Naive thymus-derived CD4-positive, alpha-beta T cell (primary cell): ENCODE results near the gene WDR93. TPM values are rescaled to one million over a fixed set of nuclear protein-coding genes. Genes with fewer than 3 reads are reported as not detected.

Source experiments
- ATAC-seq: fragments of 150-1000 bp; cut with Tn5 transposase; 2 replicates; pipeline ENCODE4 v1.10.0; 2021; ENCODE audit warnings: mild to moderate bottlenecking, moderate library complexity
- CTCF ChIA-PET: fragments of 350-600 bp; sonication (Branson Sonifier 250); formaldehyde crosslinking; loops from one replicate; lab custom pipeline; 2021; ENCODE audit warnings: antibody characterized with exemption; lab: Charles Lee
- POLR2A ChIA-PET: fragments of 350-600 bp; sonication (Branson Sonifier 250); formaldehyde crosslinking; loops from one replicate; lab custom pipeline; 2021; ENCODE audit warnings: antibody characterized with exemption, inconsistent platforms; lab: Charles Lee
- DNase-seq, 9 donors: peaks; one replicate each; pipeline versions ENCODE4 v3.0.0 to v3.0.0-alpha.2; 2020 to 2022; ENCODE audit warnings: mixed read lengths in 1 of 9
- H3K27ac ChIP-seq: one replicate; pipeline ENCODE4 v1.7.0; 2013; ENCODE audit warnings: mild to moderate bottlenecking, low read depth, low read length, moderate library complexity
- H3K27me3 ChIP-seq, 2 donors: one replicate each; pipeline ENCODE4 v1.7.0; 2013; ENCODE audit warnings: low read length in 2 of 2, mild to moderate bottlenecking in 2 of 2, moderate library complexity in 2 of 2; ENCODE audit not compliant: control insufficient read depth in 2 of 2, insufficient read depth in 2 of 2
- H3K36me3 ChIP-seq, 3 experiments: 1 replicate in 2 of 3; 2 replicates in 1 of 3; pipeline ENCODE4 v1.7.0; 2013; ENCODE audit warnings: low read length in 3 of 3, mild to moderate bottlenecking in 3 of 3, moderate library complexity in 1 of 3; ENCODE audit not compliant: insufficient read depth in 3 of 3, control insufficient read depth in 2 of 3
- H3K4me1 ChIP-seq, 2 donors: one replicate each; pipeline ENCODE4 v1.7.0; 2013; ENCODE audit warnings: low read length in 2 of 2, mild to moderate bottlenecking in 2 of 2, moderate library complexity in 1 of 2; ENCODE audit not compliant: control insufficient read depth in 2 of 2, insufficient read depth in 2 of 2
- H3K4me3 ChIP-seq: 2 replicates; pipeline ENCODE4 v1.7.0; 2013; ENCODE audit warnings: mild to moderate bottlenecking, low read length
- H3K9me3 ChIP-seq, 3 experiments: 1 replicate in 2 of 3; 2 replicates in 1 of 3; pipeline ENCODE4 v1.7.0; 2013; ENCODE audit warnings: low read length in 3 of 3; ENCODE audit not compliant: control insufficient read depth in 2 of 3
- H3K27ac Mint-ChIP-seq, 9 donors: one replicate each; pipeline ENCODE4 v1.8.0; 2020 to 2022; ENCODE audit warnings: mixed read lengths in 9 of 9, mild to moderate bottlenecking in 8 of 9, moderate library complexity in 5 of 9, inconsistent platforms in 2 of 9
- H3K27me3 Mint-ChIP-seq, 5 donors: one replicate each; pipeline ENCODE4 v1.8.0; 2021 to 2022; ENCODE audit warnings: mixed read lengths in 5 of 5, mild to moderate bottlenecking in 1 of 5
- H3K36me3 Mint-ChIP-seq, 5 donors: one replicate each; pipeline ENCODE4 v1.8.0; 2020 to 2022; ENCODE audit warnings: mixed read lengths in 5 of 5, mild to moderate bottlenecking in 3 of 5, inconsistent platforms in 1 of 5
- H3K4me1 Mint-ChIP-seq, 7 donors: one replicate each; pipeline ENCODE4 v1.8.0; 2020 to 2022; ENCODE audit warnings: mixed read lengths in 7 of 7, mild to moderate bottlenecking in 3 of 7, inconsistent platforms in 1 of 7
- H3K4me3 Mint-ChIP-seq, 10 donors: one replicate each; pipeline ENCODE4 v1.8.0; 2020 to 2022; ENCODE audit warnings: mild to moderate bottlenecking in 10 of 10, mixed read lengths in 10 of 10, moderate library complexity in 6 of 10, inconsistent platforms in 2 of 10
- H3K9me3 Mint-ChIP-seq, 11 donors: one replicate each; pipeline ENCODE4 v1.8.0; 2020 to 2022; ENCODE audit warnings: mixed read lengths in 11 of 11, mild to moderate bottlenecking in 4 of 11, inconsistent platforms in 1 of 11, moderate library complexity in 1 of 11
- intact Hi-C, 2 donors: fragments of 100-400 bp; cut with micrococcal nuclease; formaldehyde crosslinking; loops; one replicate each; pipeline ENCODE4 v1.15.1; 2023
- polyA plus RNA-seq, 2 donors: library from polyadenylated mRNA; unstranded; fragments of 300-500 nt; fragmentation: Illumina TruSeq; gene quantifications; one replicate each; pipeline ENCODE4 v1.2.3, GENCODE V29; 2021
- total RNA-seq, 6 experiments: library from RNA in 5 of 6; stranded (reverse) in 5 of 6; gene quantifications; 1 replicate in 5 of 6; 2 replicates in 1 of 6; pipeline ENCODE4 v1.2.3 and lab custom pipeline; 2021 to 2026

The WDR93 gene
- total and polyA plus RNA-seq, 7 experiments from 2014 or later = 0.27 TPM; not detected in 6

- DNase-seq (no peak), ATAC-seq (no peak)
- H3K27ac ChIP-seq = no peak overlapping the region
- POLR2A ChIA-PET = no interaction called here
- no peaks in the 10 kb centered on the region for H3K36me3 ChIP-seq
- Mint-ChIP-seq H3K27ac (no peak overlapping the region), H3K27me3 (peaks cover 0 to 7% (median 0%) of the 10 kb centered on the region in 5 donors), H3K4me3 (no peak overlapping the region), H3K36me3 (no peaks in the 10 kb centered on the region), H3K9me3 (no peaks in the 10 kb centered on the region), H3K4me1 (peaks cover 0 to 6% (median 0%) of the 10 kb centered on the region in 7 donors)
- H3K4me1 ChIP-seq = no peaks in the 10 kb centered on the region
- intact Hi-C loops = loop anchor here in 1 of 2 donors (5.0 kb wide), 1 partner anchor 329 kb away; no protein-coding TSS in a partner anchor
- CTCF ChIA-PET = interaction anchor here (0.6 kb wide), 1 partner anchor 130 kb away, joined by 3 read pairs; no protein-coding TSS in a partner anchor
- H3K9me3 ChIP-seq = no peaks in the 10 kb centered on the region
- H3K27me3 ChIP-seq = no peaks in the 10 kb centered on the region
- H3K4me3 ChIP-seq = no peak overlapping the region
Observed at GRCh38 chr15:89743594-89743993, 53.0 kb downstream of the WDR93 start.

GRCh38 chr15:89745131-89745530 lies 54.5 kb downstream of the WDR93 start:
- ChIA-PET POLR2A (no interaction called here), CTCF (no interaction called here)
- Mint-ChIP-seq H3K9me3 (no peaks in the 10 kb centered on the region), H3K27ac (no peak overlapping the region), H3K36me3 (no peaks in the 10 kb centered on the region), H3K4me3 (no peak overlapping the region), H3K27me3 (peaks cover 0 to 19% (median 0%) of the 10 kb centered on the region in 5 donors), H3K4me1 (peaks cover 0 to 10% (median 5%) of the 10 kb centered on the region in 7 donors)
- Histone ChIP-seq H3K36me3 (no peaks in the 10 kb centered on the region), H3K4me3 (no peak overlapping the region), H3K4me1 (no peaks in the 10 kb centered on the region), H3K27me3 (no peaks in the 10 kb centered on the region), H3K9me3 (no peaks in the 10 kb centered on the region), H3K27ac (no peak overlapping the region)
- intact Hi-C loops = no loop called here
- no peak for ATAC-seq
- no peak for DNase-seq

GRCh38 chr15:89745768-89746167 lies 55.2 kb downstream of the WDR93 start:
- POLR2A ChIA-PET = no interaction called here
- no peaks in the 10 kb centered on the region for H3K9me3 Mint-ChIP-seq
- Histone ChIP-seq H3K4me1 (no peaks in the 10 kb centered on the region), H3K4me3 (no peak overlapping the region), H3K27ac (no peak overlapping the region), H3K27me3 (no peaks in the 10 kb centered on the region), H3K9me3 (no peaks in the 10 kb centered on the region), H3K36me3 (no peaks in the 10 kb centered on the region)
- ATAC-seq (no peak), DNase-seq (no peak)
- CTCF ChIA-PET = no interaction called here
- H3K4me1 Mint-ChIP-seq = peaks cover 0 to 8% (median 3%) of the 10 kb centered on the region in 7 donors
- intact Hi-C loops = no loop called here
- no peak overlapping the region for H3K27ac Mint-ChIP-seq
- no peak overlapping the region for H3K4me3 Mint-ChIP-seq
- H3K27me3 Mint-ChIP-seq = peaks cover 0 to 18% (median 0%) of the 10 kb centered on the region in 5 donors
- no peaks in the 10 kb centered on the region for H3K36me3 Mint-ChIP-seq

- Histone ChIP-seq H3K4me3 (no peak overlapping the region), H3K9me3 (no peaks in the 10 kb centered on the region), H3K36me3 (no peaks in the 10 kb centered on the region), H3K4me1 (no peaks in the 10 kb centered on the region), H3K27me3 (no peaks in the 10 kb centered on the region), H3K27ac (no peak overlapping the region)
- ATAC-seq (no peak), DNase-seq (no peak)
- Mint-ChIP-seq H3K9me3 (no peaks in the 10 kb centered on the region), H3K4me1 (peaks cover 0 to 8% (median 3%) of the 10 kb centered on the region in 7 donors), H3K36me3 (no peaks in the 10 kb centered on the region), H3K27ac (no peak overlapping the region), H3K27me3 (peaks cover 0 to 18% (median 0%) of the 10 kb centered on the region in 5 donors), H3K4me3 (no peak overlapping the region)
- intact Hi-C loops = no loop called here
- ChIA-PET POLR2A (no interaction called here), CTCF (no interaction called here)
Observed at GRCh38 chr15:89746386-89746780, 55.8 kb downstream of the WDR93 start.

GRCh38 chr15:89747708-89748682 lies 57.4 kb downstream of the WDR93 start:
- ChIA-PET CTCF (interaction anchor here (1.3 kb wide), 1 partner anchor 13 kb away, joined by 3 read pairs; no protein-coding TSS in a partner anchor), POLR2A (no interaction called here)
- peak overlapping the region in 7 of 10 donors; percentile 10 to 75 (median 47) for H3K4me3 Mint-ChIP-seq
- Histone ChIP-seq H3K9me3 (no peaks in the 10 kb centered on the region), H3K4me3 (no peak overlapping the region), H3K4me1 (no peaks in the 10 kb centered on the region), H3K27ac (no peak overlapping the region), H3K27me3 (no peaks in the 10 kb centered on the region), H3K36me3 (no peaks in the 10 kb centered on the region)
- peaks cover 0 to 28% (median 0%) of the 10 kb centered on the region in 5 donors for H3K27me3 Mint-ChIP-seq
- H3K9me3 Mint-ChIP-seq = no peaks in the 10 kb centered on the region
- no peak for ATAC-seq
- H3K27ac Mint-ChIP-seq = no peak overlapping the region
- no peak for DNase-seq
- no peaks in the 10 kb centered on the region for H3K36me3 Mint-ChIP-seq
- intact Hi-C loops = no loop called here
- H3K4me1 Mint-ChIP-seq = peaks cover 0 to 8% (median 3%) of the 10 kb centered on the region in 7 donors

- H3K4me3 Mint-ChIP-seq = peak overlapping the region in 9 of 10 donors; percentile 59 to 83 (median 70)
- H3K36me3 Mint-ChIP-seq = no peaks in the 10 kb centered on the region
- CTCF ChIA-PET = no interaction called here
- Histone ChIP-seq H3K4me1 (no peaks in the 10 kb centered on the region), H3K27ac (no peak overlapping the region), H3K36me3 (no peaks in the 10 kb centered on the region), H3K4me3 (no peak overlapping the region), H3K27me3 (no peaks in the 10 kb centered on the region), H3K9me3 (no peaks in the 10 kb centered on the region)
- POLR2A ChIA-PET = interaction anchor here (0.5 kb wide), 1 partner anchor 1368 kb away, joined by 3 read pairs; no protein-coding TSS in a partner anchor
- ATAC-seq = no peak
- peaks cover 0 to 39% (median 0%) of the 10 kb centered on the region in 5 donors for H3K27me3 Mint-ChIP-seq
- no peaks in the 10 kb centered on the region for H3K9me3 Mint-ChIP-seq
- intact Hi-C loops = no loop called here
- no peak for DNase-seq
- H3K4me1 Mint-ChIP-seq = peaks cover 0 to 8% (median 3%) of the 10 kb centered on the region in 7 donors
- no peak overlapping the region for H3K27ac Mint-ChIP-seq
Observed at GRCh38 chr15:89749054-89749453, 58.4 kb downstream of the WDR93 start.
